NCI-H1694 (cell line): ENCODE measurements around the gene OPCML.

ENCODE experiments used
- DNase-seq: peaks from one replicate; lab custom pipeline; 2025; lab: John Stamatoyannopoulos, UW

Gene OPCML

DNA sequence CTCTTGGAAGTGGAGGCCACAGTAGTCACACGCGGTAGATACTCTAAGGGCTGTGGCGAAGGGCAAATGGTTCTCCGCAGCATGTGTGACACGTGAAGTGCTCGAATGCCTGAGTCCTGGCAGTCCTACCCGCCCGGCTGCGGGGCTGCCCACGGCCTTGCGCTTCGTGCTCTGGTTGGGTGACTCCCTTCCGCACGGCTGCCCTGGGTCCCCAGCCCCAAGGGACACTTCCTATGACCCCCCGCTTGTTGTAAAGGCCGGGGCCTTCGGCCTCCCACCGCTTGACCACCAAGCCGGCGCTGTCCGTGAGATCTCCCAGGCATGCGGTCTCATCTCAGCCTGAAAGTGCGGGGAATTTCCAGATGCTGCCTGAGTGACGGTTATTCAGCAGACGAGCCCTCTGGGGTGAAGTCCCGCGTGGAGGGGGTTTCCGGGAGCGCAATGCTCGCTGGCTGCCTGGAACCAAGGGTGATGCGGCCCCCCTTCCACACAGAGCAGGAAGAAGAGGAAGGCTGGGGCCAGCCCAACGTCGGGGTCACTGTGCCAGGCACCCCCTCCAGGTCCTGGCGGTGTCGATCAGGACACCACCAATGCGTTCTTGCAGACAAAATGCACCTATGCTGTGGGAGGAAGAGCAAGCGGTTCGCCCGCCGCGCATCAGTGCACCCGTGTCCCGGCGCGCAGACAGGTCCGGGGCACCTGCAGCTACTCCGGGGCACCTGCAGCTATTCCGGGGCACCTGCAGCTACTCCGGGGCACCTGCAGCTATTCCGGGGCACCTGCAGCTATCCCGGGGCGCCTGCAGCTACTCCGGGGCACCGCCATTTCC lies 171.2 kb downstream of the OPCML start:
- no peak for DNase-seq

DNA sequence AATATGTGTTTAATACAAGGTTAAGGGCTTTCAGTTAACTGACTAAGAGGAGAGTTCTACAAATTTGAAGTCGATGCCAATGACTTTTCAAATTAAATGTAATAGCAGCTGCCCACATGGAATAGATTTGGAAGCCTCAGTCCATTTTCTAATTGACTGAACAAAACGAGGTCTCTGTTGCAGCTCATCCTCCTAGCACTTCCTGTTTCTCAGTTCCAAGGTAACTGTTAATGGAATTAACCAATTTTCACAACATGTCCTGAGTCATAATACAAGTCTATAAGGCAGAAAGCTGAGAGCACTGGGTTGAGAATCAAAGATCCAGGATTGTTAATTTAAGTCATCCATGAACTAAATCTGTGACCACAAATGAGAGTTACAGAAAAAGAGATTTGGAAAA lies 177.2 kb downstream of the OPCML start:
- DNase-seq: no peak

- DNase-seq: no peak
These were observed 178.2 kb downstream of the OPCML start for GRCh38 chr11:133354069-133354468.

GRCh38 chr11:133350045-133350444 lies 182.3 kb downstream of the OPCML start:
- DNase-seq: no peak

- no peak for DNase-seq
These were observed 184.3 kb downstream of the OPCML start for GRCh38 chr11:133347988-133348387.

DNA sequence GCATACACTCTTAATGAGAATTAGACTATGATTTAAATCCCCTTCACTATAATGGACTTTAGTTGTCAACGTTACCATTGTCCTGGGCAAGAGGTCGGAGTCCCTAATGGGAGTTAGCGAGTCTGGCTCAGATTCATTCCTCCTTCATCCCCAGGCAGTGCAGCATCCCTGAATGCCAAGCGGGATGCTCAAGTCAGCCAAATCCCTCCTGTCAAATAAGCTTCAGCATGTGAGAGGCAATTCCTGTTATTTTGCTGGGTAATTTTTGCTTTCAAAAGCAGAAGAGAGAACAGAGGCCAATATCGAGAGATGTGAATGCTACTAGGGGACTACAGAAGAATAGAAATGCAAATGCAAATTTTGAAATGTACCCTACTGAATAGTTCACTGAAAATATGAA lies 186.2 kb downstream of the OPCML start:
- no peak for DNase-seq

DNA sequence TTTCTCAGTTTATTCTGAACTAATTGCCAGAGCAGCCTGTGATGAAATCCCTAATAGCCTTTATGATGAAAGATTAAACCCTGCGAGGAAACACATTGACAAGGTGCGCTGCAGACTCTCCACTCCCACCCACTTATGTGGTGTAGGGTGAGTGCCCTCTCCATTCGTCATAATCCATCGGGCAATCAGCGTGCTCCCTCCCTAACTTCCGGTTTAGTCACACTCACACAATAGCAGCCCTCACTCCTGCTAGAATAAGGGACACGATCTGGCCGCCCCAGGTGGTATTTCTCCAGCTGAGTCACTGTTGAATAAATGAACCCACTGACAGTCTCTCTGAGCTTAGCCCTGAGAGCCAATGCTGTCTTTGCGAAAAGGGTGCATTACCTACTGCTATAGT lies 188.3 kb downstream of the OPCML start:
- no peak for DNase-seq

GRCh38 chr11:133339495-133340140 lies 192.7 kb downstream of the OPCML start:
- DNase-seq: no peak

GRCh38 chr11:133338588-133338987 lies 193.7 kb downstream of the OPCML start:
- no peak for DNase-seq

GRCh38 chr11:133337951-133338418 lies 194.3 kb downstream of the OPCML start:
- DNase-seq: no peak

DNA sequence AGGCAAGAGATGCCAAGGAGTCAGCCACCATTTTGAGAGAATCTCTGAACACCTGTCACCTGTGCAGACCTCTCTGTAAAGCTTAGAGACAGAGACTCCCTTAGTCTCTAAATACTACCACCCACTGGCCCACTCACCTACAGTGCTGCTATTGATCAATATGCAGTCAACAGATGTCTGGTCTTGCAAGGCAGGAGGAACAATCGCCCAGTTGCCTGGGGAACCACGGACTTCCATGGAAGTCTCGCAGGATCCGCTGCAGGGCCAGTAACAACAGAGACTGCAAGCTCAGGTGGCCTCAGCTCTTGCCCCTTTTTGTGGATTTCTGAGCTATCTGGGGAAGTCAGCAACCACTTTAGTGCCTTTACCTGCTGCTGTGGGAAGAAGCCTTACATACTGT lies 195.1 kb downstream of the OPCML start:
- DNase-seq: no peak

- DNase-seq: no peak
These were observed 201.3 kb downstream of the OPCML start for GRCh38 chr11:133331031-133331430.

DNA sequence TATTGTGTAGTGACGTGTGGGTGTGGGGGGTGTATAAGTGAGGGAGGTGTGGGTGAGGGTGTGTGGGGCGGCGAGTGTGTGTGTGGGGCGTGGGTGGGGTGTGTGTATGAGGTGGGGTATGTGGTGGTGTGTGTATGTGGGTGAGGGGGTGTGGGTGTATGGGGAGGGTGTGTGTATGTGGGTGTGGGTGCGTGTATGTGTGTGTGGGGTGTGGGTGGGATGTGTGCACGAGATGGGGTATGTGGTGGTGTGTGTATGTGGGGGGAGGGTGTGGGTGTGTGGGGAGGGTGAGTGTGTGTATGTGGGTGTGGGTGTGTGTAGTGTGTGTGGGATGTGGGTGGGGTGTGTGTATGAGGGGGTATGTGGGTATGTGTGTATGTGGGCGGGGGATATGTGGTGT lies 205.5 kb downstream of the OPCML start:
- no peak for DNase-seq

DNA sequence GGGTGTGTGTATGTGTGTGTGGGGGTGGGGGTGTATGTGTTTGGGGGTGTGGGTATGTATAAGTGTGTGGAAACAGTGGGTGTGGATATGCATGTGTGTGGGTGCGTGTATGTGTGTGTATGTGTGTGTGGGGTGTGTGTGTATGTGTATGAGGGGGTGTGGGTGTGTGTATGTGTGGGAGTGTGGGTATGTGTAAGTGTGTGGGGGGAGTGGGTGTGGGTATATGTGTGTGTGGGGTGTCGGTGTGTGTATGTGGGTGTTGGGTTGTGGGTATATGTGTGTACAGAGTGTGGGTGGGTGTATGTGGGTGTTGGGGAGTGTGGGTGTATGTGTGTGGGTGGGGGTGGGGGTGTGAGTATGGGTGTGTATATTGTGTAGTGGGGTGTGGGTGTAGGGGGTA lies 206.0 kb downstream of the OPCML start:
- no peak for DNase-seq

DNA sequence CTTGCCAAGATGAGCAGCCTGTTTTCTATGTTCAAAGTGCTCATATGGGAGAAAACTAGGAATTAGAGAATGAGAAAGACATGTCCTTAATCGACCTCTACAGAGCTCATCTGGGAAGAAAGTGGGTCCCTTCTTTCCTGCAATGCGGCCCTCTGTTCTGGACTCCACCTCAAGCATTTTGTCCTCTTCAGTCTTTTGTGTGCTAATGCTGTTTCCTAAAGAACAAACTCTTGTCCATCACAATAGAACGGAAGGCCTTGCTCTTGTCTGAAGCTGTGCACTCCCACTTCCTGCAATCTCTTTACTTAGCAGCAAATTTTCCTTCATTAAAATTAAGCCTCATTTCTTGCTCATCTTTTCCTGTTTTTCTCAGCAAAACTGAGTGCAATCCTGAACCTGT lies 206.6 kb downstream of the OPCML start:
- DNase-seq: no peak

DNA sequence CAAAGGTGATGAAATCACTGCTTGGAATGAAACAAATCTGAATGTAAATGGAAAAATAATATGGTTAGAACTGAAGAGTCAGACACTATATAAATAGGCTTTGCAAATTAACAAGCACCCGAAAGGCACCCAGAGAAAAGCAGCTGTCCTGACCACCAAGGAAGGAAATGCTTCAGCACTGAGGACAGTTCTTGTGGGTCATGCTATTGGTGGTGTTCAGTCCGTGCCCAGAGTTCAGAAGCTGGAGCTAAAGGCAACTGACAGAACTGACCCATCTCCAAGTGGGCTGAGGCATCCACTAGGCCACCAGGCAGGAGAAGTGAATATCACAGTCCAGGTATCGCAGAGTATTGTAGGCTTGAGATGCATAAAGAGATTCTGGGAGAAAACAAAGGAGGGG lies 208.9 kb downstream of the OPCML start:
- no peak for DNase-seq

GRCh38 chr11:133318221-133318620 lies 214.1 kb downstream of the OPCML start:
- no peak for DNase-seq

DNA sequence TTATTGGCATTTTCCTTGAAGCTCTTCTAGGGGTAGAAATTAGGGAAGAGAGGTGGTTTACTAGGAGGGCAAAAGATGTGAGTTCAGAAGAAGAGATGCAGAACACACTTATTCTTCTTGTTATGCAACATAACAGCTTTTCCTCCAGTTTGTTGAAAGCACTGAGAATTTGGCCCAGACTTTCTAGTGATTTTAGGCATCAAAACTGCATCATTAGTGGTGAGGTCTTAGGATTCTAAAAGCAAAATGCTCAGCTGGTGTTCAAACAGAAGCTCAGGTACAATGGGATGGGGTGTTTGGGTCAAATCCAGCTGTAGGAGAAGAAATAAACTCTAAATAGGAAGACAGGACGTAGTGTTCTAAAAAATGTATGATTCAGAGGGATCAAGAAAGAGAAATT lies 221.1 kb downstream of the OPCML start:
- no peak for DNase-seq

DNA sequence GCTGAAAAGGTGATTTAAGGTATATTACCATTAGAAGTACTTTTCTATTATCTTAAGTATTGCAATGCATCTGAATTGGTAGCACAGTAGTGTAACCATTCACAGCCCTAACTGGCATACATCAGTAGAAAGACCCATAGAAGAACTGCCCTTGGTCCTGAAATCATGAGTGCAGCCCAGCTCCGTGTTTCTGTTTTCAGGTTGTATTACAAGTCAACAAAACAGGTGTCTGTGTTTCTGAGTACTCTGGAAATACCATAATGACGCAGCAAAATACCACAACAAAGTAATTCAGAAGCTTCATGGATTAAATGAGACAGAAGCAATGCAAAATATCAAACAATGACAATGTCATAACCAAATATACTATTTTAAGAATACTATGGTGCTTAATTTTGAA lies 226.3 kb downstream of the OPCML start:
- no peak for DNase-seq

DNA sequence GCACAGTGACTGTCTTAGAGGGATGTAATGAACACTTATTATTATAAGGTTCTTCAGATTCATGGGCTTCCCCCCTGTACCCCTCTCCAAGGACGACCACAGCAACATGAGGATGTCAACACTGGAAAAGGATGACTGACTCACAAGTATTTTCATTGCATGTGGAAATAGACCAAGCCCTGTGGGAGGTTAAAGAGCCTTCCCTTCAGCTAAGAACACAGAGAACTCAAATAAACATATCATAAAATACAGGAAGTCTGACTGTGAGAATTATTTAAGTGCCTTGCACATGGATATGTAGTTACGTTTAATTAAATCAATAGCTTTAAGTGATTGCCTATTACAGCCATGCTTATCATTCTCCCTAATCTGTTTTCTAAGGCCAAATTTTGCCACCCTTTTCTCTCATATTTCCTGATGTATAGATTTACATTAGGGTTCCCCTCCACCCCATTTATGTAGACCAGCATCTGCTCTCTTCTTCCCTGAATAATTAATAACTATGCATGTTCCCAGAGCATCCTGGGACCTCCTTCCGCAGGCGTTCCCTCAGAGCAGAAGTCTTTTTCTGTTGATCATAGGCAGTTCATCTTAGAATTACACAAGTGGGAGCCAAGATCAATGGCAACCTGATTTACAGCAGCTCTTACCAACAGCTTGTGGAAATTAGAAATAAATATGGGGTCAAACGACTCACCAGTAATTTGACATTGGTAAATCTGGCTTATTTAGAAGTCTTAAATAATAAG lies 226.9 kb downstream of the OPCML start:
- DNase-seq: no peak

- no peak for DNase-seq
These were observed 229.0 kb downstream of the OPCML start for GRCh38 chr11:133303262-133303661.

DNA sequence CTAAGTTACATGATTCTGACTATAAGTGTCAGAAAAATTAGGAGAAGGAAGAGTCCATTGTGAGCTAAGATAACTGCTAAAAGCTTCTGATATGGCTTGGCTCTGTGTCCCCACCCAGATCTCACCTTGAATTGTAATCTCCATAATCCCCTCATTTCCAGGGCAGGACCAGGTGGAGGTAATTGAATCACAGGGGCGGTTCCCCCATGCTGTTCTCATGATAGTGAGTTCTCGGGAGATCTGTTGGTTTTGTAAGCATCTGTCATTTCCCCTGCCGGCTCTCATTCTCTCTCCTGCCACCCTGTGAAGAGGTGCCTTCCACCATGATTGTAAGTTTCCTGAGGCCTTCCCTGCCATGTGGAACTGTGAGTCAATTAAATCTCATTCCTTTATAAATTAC lies 230.2 kb downstream of the OPCML start:
- DNase-seq: no peak

GRCh38 chr11:133300666-133301065 lies 231.6 kb downstream of the OPCML start:
- no peak for DNase-seq
